ENCODE data around the gene CIDEA.
"Not testable (repeated sequence)": the region's sequence is repeated elsewhere in the genome, so short reads cannot be mapped to it uniquely, and the experiment has no call there.

CIDEA gene, protein sequence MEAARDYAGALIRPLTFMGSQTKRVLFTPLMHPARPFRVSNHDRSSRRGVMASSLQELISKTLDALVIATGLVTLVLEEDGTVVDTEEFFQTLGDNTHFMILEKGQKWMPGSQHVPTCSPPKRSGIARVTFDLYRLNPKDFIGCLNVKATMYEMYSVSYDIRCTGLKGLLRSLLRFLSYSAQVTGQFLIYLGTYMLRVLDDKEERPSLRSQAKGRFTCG

DNA sequence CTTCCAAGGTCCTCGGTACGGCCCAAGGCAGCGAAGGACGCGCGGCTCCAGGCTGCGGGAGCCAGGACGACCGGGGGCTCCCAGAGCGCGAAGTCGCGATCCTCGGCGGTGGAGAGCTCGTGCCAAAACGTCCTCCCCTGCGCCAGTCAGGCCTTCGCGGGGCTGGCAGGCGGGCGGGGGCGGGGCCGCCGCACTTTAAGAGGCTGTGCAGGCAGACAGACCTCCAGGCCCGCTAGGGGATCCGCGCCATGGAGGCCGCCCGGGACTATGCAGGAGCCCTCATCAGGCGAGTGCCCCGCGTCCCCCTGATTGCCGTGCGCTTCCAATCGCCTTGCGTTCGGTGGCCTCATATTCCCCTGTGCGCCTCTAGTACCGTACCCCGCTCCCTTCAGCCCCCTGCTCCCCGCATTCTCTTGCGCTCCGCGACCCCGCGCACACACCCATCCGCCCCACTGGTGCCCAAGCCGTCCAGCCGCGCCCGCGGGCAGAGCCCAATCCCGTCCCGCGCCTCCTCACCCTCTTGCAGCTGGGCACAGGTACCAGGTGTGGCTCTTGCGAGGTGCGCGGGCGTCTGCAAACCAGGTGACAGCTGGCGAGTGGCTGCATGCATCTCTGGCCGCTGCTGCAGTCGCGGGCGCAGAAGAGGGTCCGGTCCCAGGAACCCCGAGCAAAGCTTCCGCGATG is at the start of gene CIDEA:
Gene CIDEA, plus strand, starts transcription at position 226 of the 684 bp plus-strand sequence. Its CDS starts 23 bp downstream, at position 249.
- Mint-ChIP-seq H3K9me3 (peaks cover 4% of the 10 kb centered on the region), H3K36me3 (ENCODE audit: low read depth) (no peaks in the 10 kb centered on the region), H3K4me1 (peaks cover 45% of the 10 kb centered on the region), H3K27me3 (ENCODE audit: low read depth, poor library complexity) (peaks cover 92% of the 10 kb centered on the region), H3K27ac (no peak within 1 kb of the TSS), H3K4me3 (peak within 1 kb of the TSS; percentile 81)
- TF ChIP-seq, protein P1, sequence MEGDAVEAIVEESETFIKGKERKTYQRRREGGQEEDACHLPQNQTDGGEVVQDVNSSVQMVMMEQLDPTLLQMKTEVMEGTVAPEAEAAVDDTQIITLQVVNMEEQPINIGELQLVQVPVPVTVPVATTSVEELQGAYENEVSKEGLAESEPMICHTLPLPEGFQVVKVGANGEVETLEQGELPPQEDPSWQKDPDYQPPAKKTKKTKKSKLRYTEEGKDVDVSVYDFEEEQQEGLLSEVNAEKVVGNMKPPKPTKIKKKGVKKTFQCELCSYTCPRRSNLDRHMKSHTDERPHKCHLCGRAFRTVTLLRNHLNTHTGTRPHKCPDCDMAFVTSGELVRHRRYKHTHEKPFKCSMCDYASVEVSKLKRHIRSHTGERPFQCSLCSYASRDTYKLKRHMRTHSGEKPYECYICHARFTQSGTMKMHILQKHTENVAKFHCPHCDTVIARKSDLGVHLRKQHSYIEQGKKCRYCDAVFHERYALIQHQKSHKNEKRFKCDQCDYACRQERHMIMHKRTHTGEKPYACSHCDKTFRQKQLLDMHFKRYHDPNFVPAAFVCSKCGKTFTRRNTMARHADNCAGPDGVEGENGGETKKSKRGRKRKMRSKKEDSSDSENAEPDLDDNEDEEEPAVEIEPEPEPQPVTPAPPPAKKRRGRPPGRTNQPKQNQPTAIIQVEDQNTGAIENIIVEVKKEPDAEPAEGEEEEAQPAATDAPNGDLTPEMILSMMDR (IDR thresholded peaks at IDR 0.05) = no peak
- peak; percentile 80 for DNase-seq

GRCh38 chr18:12208296-12209153 is 45.6 kb upstream of the CIDEA start:
- H3K4me1 Mint-ChIP-seq; H3K27me3 Mint-ChIP-seq (ENCODE audit: low read depth, poor library complexity): not testable (repeated sequence)

GRCh38 chr18:12212308-12212707 is 41.9 kb upstream of the CIDEA start:
- not testable (repeated sequence) for H3K27me3 Mint-ChIP-seq (ENCODE audit: low read depth, poor library complexity); H3K36me3 Mint-ChIP-seq (ENCODE audit: low read depth); H3K4me1 Mint-ChIP-seq; H3K27ac Mint-ChIP-seq; H3K4me3 Mint-ChIP-seq; DNase-seq
- peaks cover 16% of the 10 kb centered on the region for H3K9me3 Mint-ChIP-seq

More at GRCh38 chr18:12208296-12209153, 45.6 kb upstream of the CIDEA start:
- not testable (repeated sequence) for H3K36me3 Mint-ChIP-seq (ENCODE audit: low read depth); DNase-seq
- peaks cover 25% of the 10 kb centered on the region for H3K9me3 Mint-ChIP-seq
- peak overlapping the region; percentile 64 for H3K4me3 Mint-ChIP-seq
- H3K27ac Mint-ChIP-seq = peak overlapping the region; percentile 13

GRCh38 chr18:12214296-12215005 is 39.7 kb upstream of the CIDEA start:
- H3K27me3 Mint-ChIP-seq (ENCODE audit: low read depth, poor library complexity) = peaks cover 13% of the 10 kb centered on the region
- H3K4me3 Mint-ChIP-seq; H3K9me3 Mint-ChIP-seq; DNase-seq; H3K36me3 Mint-ChIP-seq (ENCODE audit: low read depth); H3K4me1 Mint-ChIP-seq; H3K27ac Mint-ChIP-seq: not testable (repeated sequence)

GRCh38 chr18:12216471-12216870 is 37.7 kb upstream of the CIDEA start:
- H3K4me3 Mint-ChIP-seq; H3K36me3 Mint-ChIP-seq (ENCODE audit: low read depth); H3K27ac Mint-ChIP-seq; DNase-seq; H3K9me3 Mint-ChIP-seq; H3K4me1 Mint-ChIP-seq: not testable (repeated sequence)
- H3K27me3 Mint-ChIP-seq (ENCODE audit: low read depth, poor library complexity) = peaks cover 17% of the 10 kb centered on the region

DNA sequence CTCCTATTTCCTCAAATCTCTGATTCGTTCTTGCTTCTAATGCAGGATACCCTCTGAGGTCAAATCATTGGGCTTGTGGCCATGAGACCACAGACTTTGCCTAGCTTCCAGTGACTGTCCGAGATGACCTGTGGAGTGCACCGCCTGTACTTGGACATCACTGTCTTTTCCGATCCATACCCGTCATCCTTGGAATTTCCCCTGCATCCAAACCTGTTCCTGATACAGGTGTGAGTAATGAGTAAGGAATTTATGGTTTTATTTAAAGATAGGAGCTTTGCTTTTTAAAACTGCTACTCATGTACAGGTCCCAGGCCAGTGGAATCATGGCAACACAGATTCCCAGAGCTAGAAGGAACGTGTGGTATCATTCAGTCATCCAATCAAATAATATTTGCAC is 35.6 kb upstream of the CIDEA start:
- not testable (repeated sequence) for H3K27ac Mint-ChIP-seq; H3K4me1 Mint-ChIP-seq; H3K36me3 Mint-ChIP-seq (ENCODE audit: low read depth); H3K9me3 Mint-ChIP-seq; DNase-seq; H3K4me3 Mint-ChIP-seq
- peaks cover 17% of the 10 kb centered on the region for H3K27me3 Mint-ChIP-seq (ENCODE audit: low read depth, poor library complexity)

DNA sequence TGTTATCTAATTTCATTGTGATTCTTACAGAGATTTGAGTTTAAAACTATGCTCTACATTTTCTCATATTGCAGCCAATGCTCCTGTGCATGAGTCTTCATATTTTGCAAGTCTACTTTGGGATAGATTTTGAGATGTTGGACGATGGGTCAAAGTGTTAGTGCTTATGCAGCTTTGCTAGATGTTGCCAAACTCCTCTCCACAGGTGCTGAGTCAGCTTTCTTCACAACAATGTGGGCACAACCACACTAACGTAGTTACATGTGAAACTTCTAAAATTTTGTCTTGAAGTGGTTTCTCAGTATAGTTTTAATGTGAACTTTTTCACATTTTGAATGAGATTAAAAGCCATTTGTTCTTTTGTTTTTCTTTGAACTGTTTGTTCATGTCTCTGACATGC is 32.1 kb upstream of the CIDEA start:
- H3K36me3 Mint-ChIP-seq (ENCODE audit: low read depth); H3K4me1 Mint-ChIP-seq; H3K9me3 Mint-ChIP-seq; H3K4me3 Mint-ChIP-seq; H3K27me3 Mint-ChIP-seq (ENCODE audit: low read depth, poor library complexity); H3K27ac Mint-ChIP-seq; DNase-seq: not testable (repeated sequence)

- DNase-seq; H3K4me3 Mint-ChIP-seq; H3K27me3 Mint-ChIP-seq (ENCODE audit: low read depth, poor library complexity); H3K9me3 Mint-ChIP-seq; H3K4me1 Mint-ChIP-seq; H3K36me3 Mint-ChIP-seq (ENCODE audit: low read depth); H3K27ac Mint-ChIP-seq: not testable (repeated sequence)
Measured at GRCh38 chr18:12223326-12223725, 30.8 kb upstream of the CIDEA start.

- H3K27ac Mint-ChIP-seq; H3K4me3 Mint-ChIP-seq; H3K36me3 Mint-ChIP-seq (ENCODE audit: low read depth); DNase-seq; H3K9me3 Mint-ChIP-seq; H3K4me1 Mint-ChIP-seq; H3K27me3 Mint-ChIP-seq (ENCODE audit: low read depth, poor library complexity): not testable (repeated sequence)
Measured at GRCh38 chr18:12226807-12227206, 27.4 kb upstream of the CIDEA start.

DNA sequence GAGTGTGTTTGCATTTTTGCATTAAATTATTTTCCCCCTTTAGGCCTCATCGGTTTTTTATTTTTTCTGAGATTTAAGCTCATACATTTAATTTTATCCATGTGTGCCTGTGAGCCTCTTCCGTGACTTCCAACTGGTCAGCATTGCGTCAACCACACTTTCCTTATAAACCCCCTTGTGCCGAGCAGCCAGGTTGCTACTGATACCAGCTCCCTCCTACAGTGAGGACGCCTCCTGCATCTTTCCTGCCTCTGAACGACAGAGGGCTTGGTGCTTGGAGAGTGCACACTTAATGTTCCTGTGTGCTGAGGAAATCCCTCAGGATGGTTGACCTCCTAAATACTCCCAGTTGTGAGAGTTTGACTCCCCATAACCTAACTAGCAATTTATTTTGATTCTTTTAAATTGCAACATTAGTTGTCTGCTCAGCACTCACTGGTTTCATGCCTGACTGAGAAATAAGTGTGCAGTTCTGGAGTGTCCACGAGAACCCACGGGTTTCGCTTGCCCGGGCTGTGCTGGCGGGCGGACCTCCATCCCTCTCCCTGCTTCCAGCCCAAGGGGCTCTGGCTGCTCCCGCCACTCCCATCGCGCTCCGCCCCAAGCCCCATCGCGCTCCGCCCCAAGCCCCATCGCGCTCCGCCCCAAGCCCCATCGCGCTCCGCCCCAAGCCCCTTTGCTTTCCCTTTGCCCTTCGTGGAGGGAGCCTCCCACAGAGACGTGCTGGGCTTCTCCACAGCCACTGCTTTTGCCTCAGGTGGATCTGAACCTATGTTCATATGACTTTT is 26.6 kb upstream of the CIDEA start:
- H3K27me3 Mint-ChIP-seq (ENCODE audit: low read depth, poor library complexity); H3K4me1 Mint-ChIP-seq; H3K9me3 Mint-ChIP-seq; H3K27ac Mint-ChIP-seq; H3K36me3 Mint-ChIP-seq (ENCODE audit: low read depth): not testable (repeated sequence)
- DNase-seq = peak; percentile 23
- peak overlapping the region; percentile 52 for H3K4me3 Mint-ChIP-seq

GRCh38 chr18:12228308-12228707 is 25.9 kb upstream of the CIDEA start:
- not testable (repeated sequence) for H3K4me1 Mint-ChIP-seq; H3K9me3 Mint-ChIP-seq; H3K27ac Mint-ChIP-seq; DNase-seq; H3K4me3 Mint-ChIP-seq; H3K36me3 Mint-ChIP-seq (ENCODE audit: low read depth); H3K27me3 Mint-ChIP-seq (ENCODE audit: low read depth, poor library complexity)

- not testable (repeated sequence) for DNase-seq; H3K9me3 Mint-ChIP-seq; H3K36me3 Mint-ChIP-seq (ENCODE audit: low read depth); H3K4me1 Mint-ChIP-seq; H3K27ac Mint-ChIP-seq; H3K4me3 Mint-ChIP-seq
- H3K27me3 Mint-ChIP-seq (ENCODE audit: low read depth, poor library complexity) = peaks cover 13% of the 10 kb centered on the region
Measured at GRCh38 chr18:12230561-12230960, 23.6 kb upstream of the CIDEA start.

Measured in nephron progenitor cell (in vitro differentiated cells).